AG10803 (cell line): ENCODE results near the gene MAN1A1.

Source experiments
- DNase-seq: peaks from one replicate; pipeline ENCODE4 v3.0.0; 2010; ENCODE audit warnings: low read depth
- H3K4me3 ChIP-seq: 2 replicates; pipeline ENCODE4 v1.5.1; 2011; ENCODE audit warnings: mild to moderate bottlenecking, low read length, control low read depth
- CTCF ChIP-seq: conservative IDR thresholded peaks from 2 replicates; pipeline ENCODE4 v1.5.1; 2011; ENCODE audit warnings: mild to moderate bottlenecking, low read length, control low read depth, inconsistent platforms

The MAN1A1 gene

GRCh38 chr6:119129148-119129967 lies 220.2 kb downstream of the MAN1A1 start:
- peak; percentile 86 for TF ChIP-seq CTCF
- no peak overlapping the region for H3K4me3 ChIP-seq
- peak; percentile 75 for DNase-seq

- peak; percentile 35 for DNase-seq
- TF ChIP-seq CTCF, result no peak
Measured at GRCh38 chr6:119128252-119128912, 221.2 kb downstream of the MAN1A1 start.

GRCh38 chr6:119127627-119128026 lies 221.9 kb downstream of the MAN1A1 start:
- TF ChIP-seq CTCF, result no peak
- no peak for DNase-seq
- H3K4me3 ChIP-seq, result no peak overlapping the region

More at GRCh38 chr6:119128252-119128912, 221.2 kb downstream of the MAN1A1 start:
- H3K4me3 ChIP-seq, result no peak overlapping the region
